Calu3 (cell line): Measurements from ENCODE around the gene TXNDC8. TPM values are rescaled to one million over a fixed set of nuclear protein-coding genes. Genes with fewer than 3 reads are reported as not detected.

Experiments
- BruUV-seq: library from RNA; stranded (reverse); fragments of 400-500 nt; replicated peaks from 2 replicates; lab custom pipeline; 2021; lab: Mats Ljungman, UMichigan
- CTCF ChIA-PET: fragments of 300-600 bp; sonication (Branson Sonifier 250); formaldehyde crosslinking; loops from one replicate; lab custom pipeline; 2022; ENCODE audit warnings: antibody characterized with exemption; lab: Charles Lee
- DNase-seq: peaks from one replicate; pipeline ENCODE4 v3.0.0; 2022
- H3K27ac Mint-ChIP-seq: one replicate; pipeline ENCODE4 v1.8.0; 2022; ENCODE audit warnings: mixed read lengths; ENCODE audit not compliant: unreplicated experiment
- H3K27me3 Mint-ChIP-seq: one replicate; pipeline ENCODE4 v1.8.0; 2022; ENCODE audit warnings: mixed read lengths; ENCODE audit not compliant: unreplicated experiment
- H3K36me3 Mint-ChIP-seq: one replicate; pipeline ENCODE4 v1.8.0; 2022; ENCODE audit warnings: mild to moderate bottlenecking, moderate library complexity, mixed read lengths; ENCODE audit not compliant: insufficient read depth, unreplicated experiment
- H3K4me1 Mint-ChIP-seq: one replicate; pipeline ENCODE4 v1.8.0; 2022; ENCODE audit warnings: mild to moderate bottlenecking, low read depth, mixed read lengths; ENCODE audit not compliant: unreplicated experiment
- H3K4me3 Mint-ChIP-seq: one replicate; pipeline ENCODE4 v1.8.0; 2022; ENCODE audit warnings: mild to moderate bottlenecking, low read depth, moderate library complexity, mixed read lengths; ENCODE audit not compliant: unreplicated experiment
- H3K9me3 Mint-ChIP-seq: one replicate; pipeline ENCODE4 v1.8.0; 2022; ENCODE audit warnings: low read depth, mixed read lengths; ENCODE audit not compliant: unreplicated experiment
- intact Hi-C: fragments of 100-400 bp; cut with micrococcal nuclease; formaldehyde crosslinking; loops from one replicate; pipeline ENCODE4 v1.10.0; 2022; ENCODE audit not compliant: unreplicated experiment
- total RNA-seq: library from RNA; stranded (reverse); gene quantifications from 2 replicates; pipeline ENCODE4 v1.2.3, GENCODE V29; 2022
- TF ChIP-seq, protein P1 (sequence below): fragments of 200-600 bp; IDR thresholded peaks from one replicate; pipeline ENCODE4 v1.8.0; 2022; ENCODE audit warnings: antibody characterized with exemption; ENCODE audit not compliant: unreplicated experiment

Gene TXNDC8
- total RNA-seq, 1 experiment from 2014 or later: not detected

- no peaks in the 10 kb centered on the region for H3K4me1 Mint-ChIP-seq
- CTCF ChIA-PET: no interaction called here
- TF ChIP-seq, protein P1, sequence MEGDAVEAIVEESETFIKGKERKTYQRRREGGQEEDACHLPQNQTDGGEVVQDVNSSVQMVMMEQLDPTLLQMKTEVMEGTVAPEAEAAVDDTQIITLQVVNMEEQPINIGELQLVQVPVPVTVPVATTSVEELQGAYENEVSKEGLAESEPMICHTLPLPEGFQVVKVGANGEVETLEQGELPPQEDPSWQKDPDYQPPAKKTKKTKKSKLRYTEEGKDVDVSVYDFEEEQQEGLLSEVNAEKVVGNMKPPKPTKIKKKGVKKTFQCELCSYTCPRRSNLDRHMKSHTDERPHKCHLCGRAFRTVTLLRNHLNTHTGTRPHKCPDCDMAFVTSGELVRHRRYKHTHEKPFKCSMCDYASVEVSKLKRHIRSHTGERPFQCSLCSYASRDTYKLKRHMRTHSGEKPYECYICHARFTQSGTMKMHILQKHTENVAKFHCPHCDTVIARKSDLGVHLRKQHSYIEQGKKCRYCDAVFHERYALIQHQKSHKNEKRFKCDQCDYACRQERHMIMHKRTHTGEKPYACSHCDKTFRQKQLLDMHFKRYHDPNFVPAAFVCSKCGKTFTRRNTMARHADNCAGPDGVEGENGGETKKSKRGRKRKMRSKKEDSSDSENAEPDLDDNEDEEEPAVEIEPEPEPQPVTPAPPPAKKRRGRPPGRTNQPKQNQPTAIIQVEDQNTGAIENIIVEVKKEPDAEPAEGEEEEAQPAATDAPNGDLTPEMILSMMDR: no peak
- intact Hi-C loops: loop anchor here (10.0 kb wide), 1 partner anchor 159 kb away; no protein-coding TSS in a partner anchor
- DNase-seq: no peak
- H3K27me3 Mint-ChIP-seq: no peaks in the 10 kb centered on the region
- BruUV-seq: no TSS peak
- no peaks in the 10 kb centered on the region for H3K36me3 Mint-ChIP-seq
- no peak overlapping the region for H3K27ac Mint-ChIP-seq
- no peak overlapping the region for H3K4me3 Mint-ChIP-seq
- H3K9me3 Mint-ChIP-seq: no peaks in the 10 kb centered on the region
Measured at GRCh38 chr9:110343551-110343950, 5.9 kb upstream of the TXNDC8 start.

DNA sequence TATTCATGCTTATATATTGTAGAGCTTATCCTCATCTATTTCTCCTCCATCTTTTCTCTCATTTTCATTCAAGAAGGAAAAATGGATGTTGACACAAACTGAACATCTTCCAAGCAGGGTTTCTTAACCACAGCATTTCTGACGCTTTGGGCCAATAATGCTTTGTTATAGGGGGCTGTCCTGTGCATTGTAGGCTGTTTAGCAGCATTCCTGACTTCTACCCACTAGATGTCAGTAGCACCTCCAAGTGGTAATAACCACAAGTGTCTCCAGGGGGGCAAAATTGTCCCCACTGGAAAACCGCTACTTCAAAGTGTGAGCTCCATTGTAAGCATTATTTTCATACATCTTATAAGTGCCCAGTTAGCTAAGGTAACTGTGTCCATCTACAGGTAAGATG is 2.6 kb upstream of the TXNDC8 start:
- Mint-ChIP-seq H3K4me3 (no peak overlapping the region), H3K36me3 (no peaks in the 10 kb centered on the region), H3K27me3 (no peaks in the 10 kb centered on the region), H3K9me3 (no peaks in the 10 kb centered on the region), H3K27ac (no peak overlapping the region), H3K4me1 (no peaks in the 10 kb centered on the region)
- no TSS peak for BruUV-seq
- intact Hi-C loops: loop anchor here (10.0 kb wide), 1 partner anchor 156 kb away; no protein-coding TSS in a partner anchor
- TF ChIP-seq, protein P1: no peak
- peak; percentile 2 for DNase-seq
- CTCF ChIA-PET: no interaction called here

GRCh38 chr9:110338143-110338542 is 480 bp upstream of the TXNDC8 start:
- CTCF ChIA-PET: no interaction called here
- intact Hi-C loops: no loop called here

DNA sequence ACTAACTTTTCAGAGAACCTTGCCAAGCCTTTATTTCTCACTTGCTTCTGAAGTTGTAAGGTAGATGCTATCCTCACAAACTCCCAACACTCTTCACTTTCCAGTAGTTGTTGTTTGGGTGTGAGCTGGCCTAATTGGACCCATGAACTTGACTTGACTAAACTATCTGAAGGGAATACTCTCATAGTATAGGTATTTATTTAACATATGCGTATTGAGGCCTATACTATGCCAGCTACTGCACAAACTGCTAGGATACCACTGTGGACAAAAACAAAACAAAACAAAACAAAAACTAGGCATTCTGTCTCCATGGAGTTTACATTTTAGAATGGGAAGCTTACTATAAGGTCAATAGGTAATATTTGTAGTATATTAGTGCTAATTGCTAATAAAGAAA is 1.3 kb downstream of the TXNDC8 start:
- TF ChIP-seq, protein P1: no peak
- H3K36me3 Mint-ChIP-seq: no peaks in the 10 kb centered on the region
- BruUV-seq: no TSS peak

More at GRCh38 chr9:110338143-110338542, 480 bp upstream of the TXNDC8 start:
- TF ChIP-seq, protein P1: no peak
- no TSS peak for BruUV-seq
- no peak for DNase-seq
- Mint-ChIP-seq H3K36me3 (no peaks in the 10 kb centered on the region), H3K27ac (no peak overlapping the region), H3K27me3 (no peaks in the 10 kb centered on the region), H3K4me1 (no peaks in the 10 kb centered on the region), H3K4me3 (no peak overlapping the region), H3K9me3 (no peaks in the 10 kb centered on the region)

More for the DNA sequence above, 1.3 kb downstream of the TXNDC8 start:
- no peaks in the 10 kb centered on the region for H3K27me3 Mint-ChIP-seq
- no peak for DNase-seq
- intact Hi-C loops: no loop called here
- H3K27ac Mint-ChIP-seq: no peak overlapping the region
- H3K9me3 Mint-ChIP-seq: no peaks in the 10 kb centered on the region
- CTCF ChIA-PET: no interaction called here
- H3K4me3 Mint-ChIP-seq: no peak overlapping the region
- H3K4me1 Mint-ChIP-seq: no peaks in the 10 kb centered on the region
